ENCODE measurements around the gene TFPT. TPM values are rescaled to one million over a fixed set of nuclear protein-coding genes. Genes with fewer than 3 reads are reported as not detected.

The TFPT gene
- total RNA-seq, 1 donor from 2014 or later, result 25.2 TPM

DNA sequence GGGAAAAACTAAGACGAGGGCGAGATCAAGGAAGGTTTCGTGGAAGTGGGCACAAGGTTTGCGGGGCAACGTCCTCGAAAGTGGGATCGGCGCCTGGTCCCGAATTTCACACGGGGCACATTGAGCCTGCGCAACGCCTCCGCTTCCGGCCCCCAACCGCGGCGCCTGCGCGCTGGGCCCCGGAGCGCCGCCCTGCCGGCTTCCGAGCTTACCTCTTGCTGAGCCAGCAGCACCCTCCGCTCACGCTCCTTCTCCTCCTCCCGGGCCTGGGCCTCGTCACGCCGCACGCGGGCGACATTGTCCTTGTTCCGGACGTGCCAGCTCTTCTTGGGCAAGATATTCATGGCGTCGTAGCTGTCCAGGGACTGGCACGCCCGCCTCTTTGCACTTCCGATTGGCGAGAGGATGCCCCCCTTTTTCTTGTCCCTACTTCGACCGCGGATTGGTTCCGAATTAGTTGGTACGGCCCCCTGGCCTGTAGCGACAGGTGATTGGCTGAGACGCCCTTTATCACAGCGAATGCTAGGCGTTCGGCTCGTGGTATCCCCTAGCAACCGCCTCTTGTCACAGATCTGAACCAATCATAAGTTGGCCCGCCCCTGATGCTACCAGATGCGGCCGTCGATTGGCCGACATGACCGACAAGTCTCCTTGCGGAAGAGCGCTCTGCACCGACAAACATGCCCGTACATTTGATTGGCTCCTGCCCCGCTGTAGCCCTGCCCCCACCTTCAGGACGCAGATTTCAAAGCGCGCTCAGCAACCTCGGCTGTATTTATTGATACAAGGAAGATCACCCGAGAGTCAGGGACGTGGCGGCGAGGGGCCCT is 44.1 kb upstream of the TFPT start, which contains the start of gene LENG1:
Gene LENG1, minus strand, starts transcription at position 370 of the 830 bp plus-strand sequence. Its CDS starts 26 bp downstream, at position 344.
- H3K4me3 Mint-ChIP-seq (ENCODE audit: unreplicated experiment), result peak within 1 kb of the TSS; percentile 98
- H3K27me3 Mint-ChIP-seq (ENCODE audit: low read depth, unreplicated experiment), result peaks cover under 1% of the 10 kb centered on the region
- Histone ChIP-seq H4K20me1 (ENCODE audit: insufficient read depth, low read length) (peaks cover 16% of the 10 kb centered on the region), H3K27me3 (ENCODE audit: insufficient read depth, low read length) (no peaks in the 10 kb centered on the region), H3K79me2 (ENCODE audit: insufficient read depth, low read length) (peaks cover 18% of the 10 kb centered on the region), H3K27ac (ENCODE audit: low read depth, low read length) (peak within 1 kb of the TSS; percentile 93), H2AFZ (ENCODE audit: low read depth, low read length) (peak within 1 kb of the TSS; percentile 87), H3K4me2 (ENCODE audit: low read length) (peak within 1 kb of the TSS; percentile 96), H3K4me3 (ENCODE audit: insufficient read depth, low read depth, low read length) (peak within 1 kb of the TSS; percentile 77), H3K9me3 (ENCODE audit: insufficient read depth, low read depth, low read length) (no peaks in the 10 kb centered on the region), H3K4me1 (ENCODE audit: insufficient read depth, low read length) (peaks cover 27% of the 10 kb centered on the region), H3K9ac (ENCODE audit: low read length) (peak within 1 kb of the TSS; percentile 85), H3K36me3 (ENCODE audit: insufficient read depth, low read length) (peaks cover 19% of the 10 kb centered on the region)
- TF ChIP-seq EZH2 (IDR thresholded peaks at IDR 0.05; ENCODE audit: insufficient read depth, low read length), result no peak
- TF ChIP-seq, protein P1, sequence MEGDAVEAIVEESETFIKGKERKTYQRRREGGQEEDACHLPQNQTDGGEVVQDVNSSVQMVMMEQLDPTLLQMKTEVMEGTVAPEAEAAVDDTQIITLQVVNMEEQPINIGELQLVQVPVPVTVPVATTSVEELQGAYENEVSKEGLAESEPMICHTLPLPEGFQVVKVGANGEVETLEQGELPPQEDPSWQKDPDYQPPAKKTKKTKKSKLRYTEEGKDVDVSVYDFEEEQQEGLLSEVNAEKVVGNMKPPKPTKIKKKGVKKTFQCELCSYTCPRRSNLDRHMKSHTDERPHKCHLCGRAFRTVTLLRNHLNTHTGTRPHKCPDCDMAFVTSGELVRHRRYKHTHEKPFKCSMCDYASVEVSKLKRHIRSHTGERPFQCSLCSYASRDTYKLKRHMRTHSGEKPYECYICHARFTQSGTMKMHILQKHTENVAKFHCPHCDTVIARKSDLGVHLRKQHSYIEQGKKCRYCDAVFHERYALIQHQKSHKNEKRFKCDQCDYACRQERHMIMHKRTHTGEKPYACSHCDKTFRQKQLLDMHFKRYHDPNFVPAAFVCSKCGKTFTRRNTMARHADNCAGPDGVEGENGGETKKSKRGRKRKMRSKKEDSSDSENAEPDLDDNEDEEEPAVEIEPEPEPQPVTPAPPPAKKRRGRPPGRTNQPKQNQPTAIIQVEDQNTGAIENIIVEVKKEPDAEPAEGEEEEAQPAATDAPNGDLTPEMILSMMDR (IDR thresholded peaks at IDR 0.05; ENCODE audit: insufficient read depth, low read depth, low read length), result no peak
- DNase-seq (ENCODE audit: low read depth) (peak; percentile 100), FAIRE-seq (peak; percentile 75)
- H3K4me1 Mint-ChIP-seq (ENCODE audit: low read depth, unreplicated experiment), result peaks cover 8% of the 10 kb centered on the region
- peak within 1 kb of the TSS; percentile 99 for H3K27ac Mint-ChIP-seq (ENCODE audit: unreplicated experiment)
- H3K9me3 Mint-ChIP-seq (ENCODE audit: unreplicated experiment), result peaks cover 7% of the 10 kb centered on the region
- H3K36me3 Mint-ChIP-seq (ENCODE audit: low read depth, unreplicated experiment), result peaks cover 8% of the 10 kb centered on the region

DNA sequence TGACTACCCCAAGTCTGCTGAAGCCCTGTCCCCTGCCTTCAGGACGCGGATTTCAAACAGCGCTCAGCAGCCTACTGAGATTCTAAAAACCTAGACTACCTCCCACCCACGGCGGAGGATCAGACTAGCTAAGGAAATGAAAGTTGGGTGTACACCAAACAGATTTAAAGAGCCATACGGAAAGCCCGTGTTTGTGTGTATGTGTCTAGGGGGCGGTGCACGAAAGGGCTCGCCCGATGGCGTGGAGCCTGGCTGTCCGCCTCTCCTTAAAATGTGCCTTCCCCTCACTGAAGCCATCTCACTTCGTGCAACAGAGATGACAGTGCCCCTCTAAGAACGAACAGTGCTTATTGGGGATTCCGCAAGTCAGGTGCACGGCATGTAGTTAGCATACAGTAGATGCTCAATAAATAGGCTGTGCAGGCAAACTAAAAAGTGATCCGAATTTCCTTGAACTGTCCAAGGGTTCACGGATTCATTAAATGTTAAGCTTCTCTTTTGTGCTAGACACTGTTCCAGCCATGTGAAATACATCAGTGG is 43.4 kb upstream of the TFPT start:
- Histone ChIP-seq H3K4me2 (ENCODE audit: low read length) (peak overlapping the region; percentile 96), H4K20me1 (ENCODE audit: insufficient read depth, low read length) (peaks cover 22% of the 10 kb centered on the region), H3K79me2 (ENCODE audit: insufficient read depth, low read length) (peaks cover 18% of the 10 kb centered on the region), H3K9me3 (ENCODE audit: insufficient read depth, low read depth, low read length) (no peaks in the 10 kb centered on the region), H3K36me3 (ENCODE audit: insufficient read depth, low read length) (peaks cover 24% of the 10 kb centered on the region), H2AFZ (ENCODE audit: low read depth, low read length) (peak overlapping the region; percentile 87), H3K9ac (ENCODE audit: low read length) (peak overlapping the region; percentile 85), H3K4me1 (ENCODE audit: insufficient read depth, low read length) (peaks cover 28% of the 10 kb centered on the region), H3K27me3 (ENCODE audit: insufficient read depth, low read length) (no peaks in the 10 kb centered on the region), H3K4me3 (ENCODE audit: insufficient read depth, low read depth, low read length) (peak overlapping the region; percentile 77), H3K27ac (ENCODE audit: low read depth, low read length) (peak overlapping the region; percentile 93)
- Mint-ChIP-seq H3K4me1 (ENCODE audit: low read depth, unreplicated experiment) (peaks cover 12% of the 10 kb centered on the region), H3K9me3 (ENCODE audit: unreplicated experiment) (peaks cover 3% of the 10 kb centered on the region), H3K27me3 (ENCODE audit: low read depth, unreplicated experiment) (no peaks in the 10 kb centered on the region), H3K27ac (ENCODE audit: unreplicated experiment) (peak overlapping the region; percentile 50), H3K4me3 (ENCODE audit: unreplicated experiment) (peak overlapping the region; percentile 98), H3K36me3 (ENCODE audit: low read depth, unreplicated experiment) (peaks cover 8% of the 10 kb centered on the region)
- FAIRE-seq (no peak), DNase-seq (ENCODE audit: low read depth) (no peak)
- no peak for TF ChIP-seq EZH2 (IDR thresholded peaks at IDR 0.05; ENCODE audit: insufficient read depth, low read length)
- TF ChIP-seq, protein P1 (IDR thresholded peaks at IDR 0.05; ENCODE audit: insufficient read depth, low read depth, low read length), result no peak
